Measurements from ENCODE around the gene TK1. TPM values are rescaled to one million over a fixed set of nuclear protein-coding genes. Genes with fewer than 3 reads are reported as not detected.

The TK1 gene
- polyA plus RNA-seq, 1 of the 3 experiments (the other 2 are of a cell fraction), result 112 TPM

- TF ChIP-seq, protein P1, sequence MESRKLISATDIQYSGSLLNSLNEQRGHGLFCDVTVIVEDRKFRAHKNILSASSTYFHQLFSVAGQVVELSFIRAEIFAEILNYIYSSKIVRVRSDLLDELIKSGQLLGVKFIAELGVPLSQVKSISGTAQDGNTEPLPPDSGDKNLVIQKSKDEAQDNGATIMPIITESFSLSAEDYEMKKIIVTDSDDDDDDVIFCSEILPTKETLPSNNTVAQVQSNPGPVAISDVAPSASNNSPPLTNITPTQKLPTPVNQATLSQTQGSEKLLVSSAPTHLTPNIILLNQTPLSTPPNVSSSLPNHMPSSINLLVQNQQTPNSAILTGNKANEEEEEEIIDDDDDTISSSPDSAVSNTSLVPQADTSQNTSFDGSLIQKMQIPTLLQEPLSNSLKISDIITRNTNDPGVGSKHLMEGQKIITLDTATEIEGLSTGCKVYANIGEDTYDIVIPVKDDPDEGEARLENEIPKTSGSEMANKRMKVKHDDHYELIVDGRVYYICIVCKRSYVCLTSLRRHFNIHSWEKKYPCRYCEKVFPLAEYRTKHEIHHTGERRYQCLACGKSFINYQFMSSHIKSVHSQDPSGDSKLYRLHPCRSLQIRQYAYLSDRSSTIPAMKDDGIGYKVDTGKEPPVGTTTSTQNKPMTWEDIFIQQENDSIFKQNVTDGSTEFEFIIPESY (IDR thresholded peaks at IDR 0.05; ENCODE audit: borderline replicate concordance, low read depth), result no peak
Measured at GRCh38 chr17:78130090-78130436, 56.8 kb downstream of the TK1 start (continued).

GRCh38 chr17:78129351-78130089, 57.3 kb downstream of the TK1 start:
- peaks cover 3% of the 10 kb centered on the region for H3K27me3 ChIP-seq (ENCODE audit: insufficient read depth)
- CTCF ChIA-PET, result interaction anchor here (0.7 to 8.0 kb wide), 10 partner anchors 9 to 121 kb away, joined by 3 to 100 read pairs (median 4); partner anchors contain the start of gene TK1

More at GRCh38 chr17:78129351-78130089, 57.3 kb downstream of the TK1 start:
- peaks cover 4 to 39% of the 10 kb centered on the region in 2 experiments; a peak in 1 of 4 replicates for H3K4me1 ChIP-seq (ENCODE audit: control insufficient read depth in 1 of 2, insufficient read depth in 2 of 2, low read depth in 1 of 2, low read length in 1 of 2)
- no peak overlapping the region for H3K9ac ChIP-seq
- no peak overlapping the region for H3K27ac ChIP-seq (ENCODE audit: low read depth in 2 of 2, low read length in 1 of 2)
- TF ChIP-seq RXRA (IDR thresholded peaks at IDR 0.05; ENCODE audit: borderline replicate concordance, low read depth) (no peak), CHD2 (IDR thresholded peaks at IDR 0.05; ENCODE audit: low read length, partially characterized antibody) (no peak), MXI1 (IDR thresholded peaks at IDR 0.05; ENCODE audit: low read depth, low read length) (no peak), YY1 (IDR thresholded peaks at IDR 0.05; ENCODE audit: low read depth) (no peak), MAX (IDR thresholded peaks at IDR 0.05; ENCODE audit: low read depth) (no peak), EP300 (IDR thresholded peaks at IDR 0.05; ENCODE audit: borderline replicate concordance in 1 of 2, low read depth in 1 of 2, low read length in 1 of 2) (no peak), GATA2 (CRISPR knock-in tag; IDR thresholded peaks at IDR 0.05) (no peak), MEF2A (IDR thresholded peaks at IDR 0.05; ENCODE audit: borderline replicate concordance, low read depth) (no peak), ELF1 (IDR thresholded peaks at IDR 0.05) (no peak), EZH2phosphoT487 (IDR thresholded peaks at IDR 0.05; ENCODE audit: borderline replicate concordance, low read depth) (no peak), REST (IDR thresholded peaks at IDR 0.05; ENCODE audit: low read depth, low read length) (no peak), FOXJ3 (CRISPR knock-in tag; IDR thresholded peaks at IDR 0.05) (no peak), IRF3 (IDR thresholded peaks at IDR 0.05; ENCODE audit: low read depth, low read length) (no peak), TAF1 (IDR thresholded peaks at IDR 0.05; ENCODE audit: borderline replicate concordance, low read depth, low read length) (no peak)
- TF ChIP-seq, protein P2, sequence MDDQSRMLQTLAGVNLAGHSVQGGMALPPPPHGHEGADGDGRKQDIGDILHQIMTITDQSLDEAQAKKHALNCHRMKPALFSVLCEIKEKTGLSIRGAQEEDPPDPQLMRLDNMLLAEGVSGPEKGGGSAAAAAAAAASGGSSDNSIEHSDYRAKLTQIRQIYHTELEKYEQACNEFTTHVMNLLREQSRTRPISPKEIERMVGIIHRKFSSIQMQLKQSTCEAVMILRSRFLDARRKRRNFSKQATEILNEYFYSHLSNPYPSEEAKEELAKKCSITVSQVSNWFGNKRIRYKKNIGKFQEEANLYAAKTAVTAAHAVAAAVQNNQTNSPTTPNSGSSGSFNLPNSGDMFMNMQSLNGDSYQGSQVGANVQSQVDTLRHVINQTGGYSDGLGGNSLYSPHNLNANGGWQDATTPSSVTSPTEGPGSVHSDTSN (IDR thresholded peaks at IDR 0.05), result no peak
- TF ChIP-seq, protein P1 (IDR thresholded peaks at IDR 0.05; ENCODE audit: borderline replicate concordance, low read depth), result no peak
- H3F3A ChIP-seq (replicated peaks; ENCODE audit: insufficient read depth), result no peaks in the 10 kb centered on the region
- H3K9me3 ChIP-seq, result no peaks in the 10 kb centered on the region
- DNase-seq, result no peak
- H3K36me3 ChIP-seq (replicated peaks in 1 of 2; ENCODE audit: control insufficient read depth in 1 of 2, insufficient read depth in 2 of 2, low read length in 1 of 2), result no peaks in the 10 kb centered on the region
- H4K20me1 ChIP-seq (ENCODE audit: insufficient read depth), result no peaks in the 10 kb centered on the region
- POLR2A ChIA-PET, result interaction anchor here (0.5 kb wide), 1 partner anchor 133 kb away, joined by 3 read pairs; no protein-coding TSS in a partner anchor
- peak overlapping the region; percentile 100; the same call in 1 of the 2 replicates for H3K4me2 ChIP-seq
- H2AFZ ChIP-seq (ENCODE audit: low read depth), result no peak overlapping the region
- no peaks in the 10 kb centered on the region for H3K9me2 ChIP-seq
- H3K4me3 ChIP-seq (ENCODE audit: low read depth in 2 of 2, low read length in 1 of 2), result no peak overlapping the region
- H3K79me2 ChIP-seq (ENCODE audit: insufficient read depth), result no peaks in the 10 kb centered on the region
- WGBS (ENCODE audit: low lambda C conversion rate), result 99% methylated on average over 4 of the region's 4 CpGs

Data from SK-N-SH (cell line).